PC-3 (cell line): ENCODE measurements around the gene MXD3.

Source experiments
- EZH2 ChIP-seq: fragments of 300-600 bp; sonication (generic); IDR thresholded peaks from one replicate; pipeline ENCODE4 v1.6.1; 2017; ENCODE audit warnings: antibody characterized with exemption, mild to moderate bottlenecking, low read length; ENCODE audit not compliant: unreplicated experiment
- TF ChIP-seq, protein P1 (sequence below): fragments of 300-600 bp; sonication (generic); conservative IDR thresholded peaks from 2 replicates; pipeline ENCODE4 v1.5.1; 2017; ENCODE audit warnings: antibody characterized with exemption, low read depth, mild to moderate bottlenecking, low read length

GRCh38 chr5:177359451-177359851 is 47.8 kb upstream of the MXD3 start:
- TF ChIP-seq, protein P1, sequence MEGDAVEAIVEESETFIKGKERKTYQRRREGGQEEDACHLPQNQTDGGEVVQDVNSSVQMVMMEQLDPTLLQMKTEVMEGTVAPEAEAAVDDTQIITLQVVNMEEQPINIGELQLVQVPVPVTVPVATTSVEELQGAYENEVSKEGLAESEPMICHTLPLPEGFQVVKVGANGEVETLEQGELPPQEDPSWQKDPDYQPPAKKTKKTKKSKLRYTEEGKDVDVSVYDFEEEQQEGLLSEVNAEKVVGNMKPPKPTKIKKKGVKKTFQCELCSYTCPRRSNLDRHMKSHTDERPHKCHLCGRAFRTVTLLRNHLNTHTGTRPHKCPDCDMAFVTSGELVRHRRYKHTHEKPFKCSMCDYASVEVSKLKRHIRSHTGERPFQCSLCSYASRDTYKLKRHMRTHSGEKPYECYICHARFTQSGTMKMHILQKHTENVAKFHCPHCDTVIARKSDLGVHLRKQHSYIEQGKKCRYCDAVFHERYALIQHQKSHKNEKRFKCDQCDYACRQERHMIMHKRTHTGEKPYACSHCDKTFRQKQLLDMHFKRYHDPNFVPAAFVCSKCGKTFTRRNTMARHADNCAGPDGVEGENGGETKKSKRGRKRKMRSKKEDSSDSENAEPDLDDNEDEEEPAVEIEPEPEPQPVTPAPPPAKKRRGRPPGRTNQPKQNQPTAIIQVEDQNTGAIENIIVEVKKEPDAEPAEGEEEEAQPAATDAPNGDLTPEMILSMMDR = no peak
- no peak for TF ChIP-seq EZH2
